Upper lobe of left lung (tissue), 4 donors: ENCODE results near the gene PTGIS.

ENCODE experiments used
- CTCF ChIP-seq, 6 experiments: fragments of 450-650 bp in 4 of 6; fragments of 200-600 bp in 2 of 6; sonication (generic) in 2 of 6; IDR thresholded peaks; one replicate each; pipeline ENCODE4 v1.5.1; 2016 to 2019; ENCODE audit warnings: antibody characterized with exemption in 6 of 6
- EP300 ChIP-seq, 4 donors: sonication (generic); formaldehyde crosslinking; IDR thresholded peaks; one replicate each; pipeline ENCODE4 v1.5.1; 2017; ENCODE audit warnings: antibody characterized with exemption in 4 of 4, control low read depth in 2 of 4
- POLR2A ChIP-seq, 4 donors: fragments of 450-650 bp; IDR thresholded peaks; one replicate each; pipeline ENCODE4 v1.5.1; 2016 to 2017; ENCODE audit warnings: antibody characterized with exemption in 4 of 4, mild to moderate bottlenecking in 2 of 4

- TF ChIP-seq EP300 (IDR thresholded peaks at IDR 0.05) (no peak), CTCF (IDR thresholded peaks at IDR 0.05) (no peak), POLR2A (IDR thresholded peaks at IDR 0.05) (no peak)
These were observed 33.4 kb upstream of the PTGIS start for GRCh38 chr20:49601153-49601924.
